GM12874 (cell line): ENCODE measurements around the gene OXA1L.

Experiments
- CTCF ChIP-seq: IDR thresholded peaks from 2 replicates; pipeline ENCODE4 v1.5.1; 2011; ENCODE audit warnings: low read depth, mild to moderate bottlenecking, control low read depth, low read length, moderate library complexity; ENCODE audit not compliant: insufficient read depth

OXA1L gene

GRCh38 chr14:22786685-22787084, 20.2 kb downstream of the OXA1L start:
- TF ChIP-seq CTCF = no peak

GRCh38 chr14:22791301-22791700, 24.8 kb downstream of the OXA1L start:
- no peak for TF ChIP-seq CTCF

GRCh38 chr14:22792158-22792557, 25.7 kb downstream of the OXA1L start:
- TF ChIP-seq CTCF = no peak

- no peak for TF ChIP-seq CTCF
These were observed 27.5 kb downstream of the OXA1L start for GRCh38 chr14:22793976-22794375.

GRCh38 chr14:22794551-22794951, 28.1 kb downstream of the OXA1L start:
- no peak for TF ChIP-seq CTCF

GRCh38 chr14:22796087-22796707, 29.7 kb downstream of the OXA1L start:
- TF ChIP-seq CTCF = no peak

GRCh38 chr14:22797017-22797917, 30.8 kb downstream of the OXA1L start:
- TF ChIP-seq CTCF = no peak
